HCT116 (cell line): ENCODE data around the gene CELF1. TPM values are rescaled to one million over a fixed set of nuclear protein-coding genes. Genes with fewer than 3 reads are reported as not detected.

Experiments
- ATAC-seq: fragments of 200-7000 bp; cut with Tn5 transposase; 2 replicates; pipeline ENCODE4 v1.9.1; 2020; ENCODE audit warnings: mild to moderate bottlenecking, moderate library complexity
- BruUV-seq: library from RNA; stranded (reverse); fragments of 400-500 nt; replicated peaks from 2 replicates; lab custom pipeline; 2021; lab: Mats Ljungman, UMichigan
- CTCF ChIA-PET: fragments of 300-600 bp; sonication (Branson Sonifier 250); formaldehyde crosslinking; loops from one replicate; lab custom pipeline; 2021; ENCODE audit warnings: antibody characterized with exemption; lab: Charles Lee
- POLR2A ChIA-PET: fragments of 300-600, 350-600 bp; sonication (Branson Sonifier 250); formaldehyde crosslinking; loops from one replicate; lab custom pipeline; 2021; ENCODE audit warnings: antibody characterized with exemption; lab: Charles Lee
- RAD21 ChIA-PET, 2 experiments: fragments of 300-600 bp; sonication (Branson Sonifier 250); formaldehyde crosslinking; loops; one replicate each; lab custom pipeline; 2023; ENCODE audit warnings: low total read pairs in 2 of 2; ENCODE audit not compliant: uncharacterized antibody in 2 of 2, unreplicated experiment in 2 of 2, low non-redundant PET in 1 of 2; lab: Charles Lee
- DNase-seq: peaks from one replicate; pipeline ENCODE4 v3.0.0-alpha.2; 2010; ENCODE audit warnings: low read depth, low spot score
- H2AFZ ChIP-seq: fragments of 200-600 bp; shearing (Covaris generic), sonication (generic); 2 replicates; pipeline ENCODE4 v1.6.1; 2017; ENCODE audit warnings: low read depth, mixed run types, mixed read lengths, antibody characterized with exemption, low read length; ENCODE audit not compliant: poor library complexity, severe bottlenecking
- H3K27ac ChIP-seq: 2 replicates; pipeline ENCODE4 v1.5.1; 2012; ENCODE audit warnings: low read depth, low read length
- H3K27me3 ChIP-seq: fragments of 200-600 bp; sonication (generic); 2 replicates; pipeline ENCODE4 v1.6.1; 2016; ENCODE audit warnings: mixed run types, low read length, mixed read lengths; ENCODE audit not compliant: insufficient read depth
- H3K36me3 ChIP-seq, 2 experiments: fragments of 200-500 bp in 1 of 2; fragments of 200-600 bp in 1 of 2; sonication (Bioruptor generic) in 1 of 2; sonication (generic) in 1 of 2; 2 replicates each; pipeline versions ENCODE4 v1.5.1 to v1.6.1; 2014 to 2016; ENCODE audit warnings: low read length in 2 of 2, inconsistent platforms in 1 of 2, mixed read lengths in 1 of 2, mixed run types in 1 of 2; ENCODE audit not compliant: insufficient read depth in 2 of 2, control insufficient read depth in 1 of 2
- H3K4me1 ChIP-seq, 2 experiments: fragments of 200-600 bp in 1 of 2; sonication (generic) in 1 of 2; 2 replicates each; pipeline versions ENCODE4 v1.5.1 to v1.6.1; 2012 to 2017; ENCODE audit warnings: low read length in 2 of 2, inconsistent platforms in 1 of 2, mild to moderate bottlenecking in 1 of 2, mixed read lengths in 1 of 2, mixed run types in 1 of 2, moderate library complexity in 1 of 2; ENCODE audit not compliant: insufficient read depth in 2 of 2, control insufficient read depth in 1 of 2
- H3K4me2 ChIP-seq: fragments of 200-600 bp; sonication (generic); 2 replicates; pipeline ENCODE4 v1.6.1; 2017; ENCODE audit warnings: mixed run types, low read length, mixed read lengths
- H3K4me3 ChIP-seq, 2 experiments: fragments of 200-600 bp in 1 of 2; sonication (generic) in 1 of 2; replicated peaks in 1 of 2; 2 replicates each; pipeline ENCODE4 v1.5.1; 2011 to 2016; ENCODE audit warnings: low read length in 2 of 2, control low read depth in 1 of 2, low read depth in 1 of 2, mild to moderate bottlenecking in 1 of 2, mixed read lengths in 1 of 2, mixed run types in 1 of 2
- H3K79me2 ChIP-seq: fragments of 200-600 bp; sonication (generic); 2 replicates; pipeline ENCODE4 v1.6.1; 2017; ENCODE audit warnings: mild to moderate bottlenecking, mixed run types, low read length, moderate library complexity, mixed read lengths; ENCODE audit not compliant: insufficient read depth
- H3K9ac ChIP-seq: fragments of 200-600 bp; sonication (generic); 2 replicates; pipeline ENCODE4 v1.6.1; 2016; ENCODE audit warnings: low read length, mixed read lengths
- H3K9me2 ChIP-seq: fragments of 200-600 bp; sonication (generic), shearing (Covaris generic); 2 replicates; pipeline ENCODE4 v1.6.1; 2017; ENCODE audit warnings: mixed run types, mild to moderate bottlenecking, moderate library complexity; ENCODE audit not compliant: insufficient read depth
- H3K9me3 ChIP-seq, 2 experiments: fragments of 200-500 bp in 1 of 2; fragments of 200-600 bp in 1 of 2; sonication (Bioruptor generic) in 1 of 2; sonication (generic) in 1 of 2; 2 replicates each; pipeline ENCODE4 v1.6.1; 2014 to 2017; ENCODE audit warnings: low read length in 2 of 2, mixed read lengths in 2 of 2, inconsistent platforms in 1 of 2, low read depth in 1 of 2, mild to moderate bottlenecking in 1 of 2, mixed run types in 1 of 2, moderate library complexity in 1 of 2; ENCODE audit not compliant: control insufficient read depth in 1 of 2, insufficient read depth in 1 of 2
- H4K20me1 ChIP-seq: fragments of 200-600 bp; sonication (generic), shearing (Covaris generic); 2 replicates; pipeline ENCODE4 v1.6.1; 2017; ENCODE audit warnings: mixed run types, mild to moderate bottlenecking, moderate library complexity; ENCODE audit not compliant: insufficient read depth
- EZH2 ChIP-seq: fragments of 200-600 bp; sonication (generic); IDR thresholded peaks from 2 replicates; pipeline ENCODE4 v1.6.1; 2017; ENCODE audit warnings: antibody characterized with exemption, mixed run types
- EZH2phosphoT487 ChIP-seq: fragments of 200-600 bp; IDR thresholded peaks from 2 replicates; pipeline ENCODE4 v1.6.1; 2018; ENCODE audit warnings: antibody characterized with exemption, borderline replicate concordance
- JUND ChIP-seq: IDR thresholded peaks from 2 replicates; pipeline ENCODE4 v1.6.1; 2012
- POLR2A ChIP-seq: IDR thresholded peaks from 2 replicates; pipeline ENCODE4 v1.7.0; 2011; ENCODE audit warnings: borderline replicate concordance; ENCODE audit not compliant: insufficient read depth, insufficient read length; ENCODE audit errors: extremely low read depth
- SIN3A ChIP-seq: IDR thresholded peaks from 2 replicates; pipeline ENCODE4 v1.6.1; 2012; ENCODE audit warnings: low read depth
- SP1 ChIP-seq: IDR thresholded peaks from 2 replicates; pipeline ENCODE4 v1.6.1; 2012; ENCODE audit warnings: low read depth
- TCF7L2 ChIP-seq: IDR thresholded peaks from 2 replicates; pipeline ENCODE4 v1.7.0; 2011; ENCODE audit warnings: borderline replicate concordance, inconsistent platforms; ENCODE audit not compliant: insufficient read depth, insufficient read length; ENCODE audit errors: extremely low read depth
- ZNF274 ChIP-seq: fragments of 200-500 bp; sonication (Bioruptor generic); IDR thresholded peaks from 2 replicates; pipeline ENCODE4 v1.6.1; 2014; ENCODE audit warnings: mild to moderate bottlenecking, low read depth, low read length, inconsistent platforms
- intact Hi-C: fragments of 100-400 bp; cut with micrococcal nuclease; formaldehyde crosslinking; loops from 2 replicates; pipeline ENCODE4 v1.10.0; 2022
- total RNA-seq: library from RNA; stranded (reverse); gene quantifications from one replicate; pipeline ENCODE4 v1.2.1, GENCODE V29; 2021; ENCODE audit not compliant: unreplicated experiment
- TF ChIP-seq, protein P1 (sequence below): IDR thresholded peaks from 2 replicates; pipeline ENCODE4 v1.6.1; 2012
- TF ChIP-seq, protein P2 (sequence below), 3 experiments: fragments of 200-600 bp in 1 of 3; sonication (generic) in 1 of 3; IDR thresholded peaks in 2 of 3; conservative IDR thresholded peaks in 1 of 3; 2 replicates each; pipeline ENCODE4 v1.5.1; 2012 to 2017; ENCODE audit warnings: low read depth in 2 of 3, low read length in 2 of 3, antibody characterized with exemption in 1 of 3, borderline replicate concordance in 1 of 3, control low read depth in 1 of 3, mild to moderate bottlenecking in 1 of 3, mixed read lengths in 1 of 3, mixed run types in 1 of 3, moderate library complexity in 1 of 3; ENCODE audit not compliant: insufficient read depth in 1 of 3
- TF ChIP-seq, protein P3 (sequence below): IDR thresholded peaks from 2 replicates; pipeline ENCODE4 v1.6.1; 2012; ENCODE audit warnings: low read depth

CELF1 gene
- total RNA-seq, 1 experiment from 2014 or later = 133 TPM

DNA sequence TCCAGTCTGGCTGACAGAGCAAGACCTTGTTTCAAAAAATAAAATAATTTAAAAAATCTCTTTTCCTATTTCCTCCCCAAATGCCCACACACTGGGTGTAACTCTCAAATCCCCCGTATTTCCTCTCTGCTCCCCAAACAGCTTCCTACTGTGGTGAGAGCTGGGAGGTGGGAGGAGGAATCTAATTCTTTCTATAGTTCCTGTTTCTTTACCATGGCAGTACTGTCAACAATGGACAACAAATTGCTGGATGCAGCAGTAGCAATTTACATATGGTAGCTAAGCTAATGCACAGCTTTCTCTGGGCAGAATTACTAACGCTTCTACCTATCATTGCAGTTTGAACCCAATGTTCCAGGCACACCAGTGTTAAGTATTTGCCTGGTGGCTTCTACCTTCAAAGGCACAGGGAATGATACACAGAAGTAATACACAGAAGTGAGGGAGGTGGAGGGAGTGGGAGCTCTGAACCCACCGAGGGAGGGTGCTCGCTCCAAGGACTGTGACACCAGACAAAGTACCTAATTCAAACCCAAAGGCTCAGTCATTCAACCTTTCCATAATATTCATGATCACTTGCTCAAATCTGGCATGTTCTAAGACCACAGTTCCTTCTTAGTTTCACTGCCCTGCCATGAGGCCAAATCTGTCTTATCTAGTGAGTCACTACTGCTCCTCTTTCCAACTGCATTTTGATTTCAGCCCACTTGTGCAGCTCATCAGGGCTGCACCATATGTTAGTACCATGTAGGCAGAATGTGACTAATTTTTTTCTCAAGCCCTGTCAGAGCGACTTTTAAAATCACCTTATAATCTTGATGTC is 37.9 kb downstream of the CELF1 start (continued):
- TF ChIP-seq SIN3A (no peak), POLR2A (no peak), JUND (no peak), EZH2phosphoT487 (no peak), EZH2 (no peak), ZNF274 (no peak), SP1 (no peak), TCF7L2 (no peak)
- TF ChIP-seq, protein P1, sequence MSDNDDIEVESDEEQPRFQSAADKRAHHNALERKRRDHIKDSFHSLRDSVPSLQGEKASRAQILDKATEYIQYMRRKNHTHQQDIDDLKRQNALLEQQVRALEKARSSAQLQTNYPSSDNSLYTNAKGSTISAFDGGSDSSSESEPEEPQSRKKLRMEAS = no peak
- TF ChIP-seq, protein P2, sequence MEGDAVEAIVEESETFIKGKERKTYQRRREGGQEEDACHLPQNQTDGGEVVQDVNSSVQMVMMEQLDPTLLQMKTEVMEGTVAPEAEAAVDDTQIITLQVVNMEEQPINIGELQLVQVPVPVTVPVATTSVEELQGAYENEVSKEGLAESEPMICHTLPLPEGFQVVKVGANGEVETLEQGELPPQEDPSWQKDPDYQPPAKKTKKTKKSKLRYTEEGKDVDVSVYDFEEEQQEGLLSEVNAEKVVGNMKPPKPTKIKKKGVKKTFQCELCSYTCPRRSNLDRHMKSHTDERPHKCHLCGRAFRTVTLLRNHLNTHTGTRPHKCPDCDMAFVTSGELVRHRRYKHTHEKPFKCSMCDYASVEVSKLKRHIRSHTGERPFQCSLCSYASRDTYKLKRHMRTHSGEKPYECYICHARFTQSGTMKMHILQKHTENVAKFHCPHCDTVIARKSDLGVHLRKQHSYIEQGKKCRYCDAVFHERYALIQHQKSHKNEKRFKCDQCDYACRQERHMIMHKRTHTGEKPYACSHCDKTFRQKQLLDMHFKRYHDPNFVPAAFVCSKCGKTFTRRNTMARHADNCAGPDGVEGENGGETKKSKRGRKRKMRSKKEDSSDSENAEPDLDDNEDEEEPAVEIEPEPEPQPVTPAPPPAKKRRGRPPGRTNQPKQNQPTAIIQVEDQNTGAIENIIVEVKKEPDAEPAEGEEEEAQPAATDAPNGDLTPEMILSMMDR (IDR thresholded peaks at IDR 0.05 in 2 of 3, conservative IDR thresholded peaks at IDR 0.05 in 1 of 3; ENCODE audit: borderline replicate concordance in 1 of 3, insufficient read depth in 1 of 3, low read depth in 2 of 3, low read length in 2 of 3) = no peak

DNA sequence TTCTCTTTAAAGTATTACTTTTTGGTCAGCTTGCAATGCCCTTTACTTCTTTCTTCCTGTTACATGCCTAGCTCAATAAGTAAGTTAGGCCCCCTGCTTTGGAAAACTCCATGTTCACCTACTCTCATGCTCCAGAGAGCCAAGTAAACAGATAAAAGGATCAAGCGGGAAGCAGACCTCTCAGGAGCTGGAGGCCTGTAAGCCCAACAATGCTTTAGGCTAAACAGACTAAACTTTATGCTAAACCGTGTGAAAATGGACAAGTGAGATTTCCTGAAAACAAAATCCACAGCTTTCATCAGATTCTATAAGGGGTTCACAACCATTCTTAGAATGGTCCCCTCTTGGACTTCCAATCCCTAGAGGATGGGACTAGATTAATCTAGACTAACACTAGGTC is 40.2 kb downstream of the CELF1 start:
- H3K79me2 ChIP-seq = peaks cover 98% of the 10 kb centered on the region
- POLR2A ChIA-PET = no interaction called here
- TF ChIP-seq SP1 = no peak
- TF ChIP-seq, protein P3, sequence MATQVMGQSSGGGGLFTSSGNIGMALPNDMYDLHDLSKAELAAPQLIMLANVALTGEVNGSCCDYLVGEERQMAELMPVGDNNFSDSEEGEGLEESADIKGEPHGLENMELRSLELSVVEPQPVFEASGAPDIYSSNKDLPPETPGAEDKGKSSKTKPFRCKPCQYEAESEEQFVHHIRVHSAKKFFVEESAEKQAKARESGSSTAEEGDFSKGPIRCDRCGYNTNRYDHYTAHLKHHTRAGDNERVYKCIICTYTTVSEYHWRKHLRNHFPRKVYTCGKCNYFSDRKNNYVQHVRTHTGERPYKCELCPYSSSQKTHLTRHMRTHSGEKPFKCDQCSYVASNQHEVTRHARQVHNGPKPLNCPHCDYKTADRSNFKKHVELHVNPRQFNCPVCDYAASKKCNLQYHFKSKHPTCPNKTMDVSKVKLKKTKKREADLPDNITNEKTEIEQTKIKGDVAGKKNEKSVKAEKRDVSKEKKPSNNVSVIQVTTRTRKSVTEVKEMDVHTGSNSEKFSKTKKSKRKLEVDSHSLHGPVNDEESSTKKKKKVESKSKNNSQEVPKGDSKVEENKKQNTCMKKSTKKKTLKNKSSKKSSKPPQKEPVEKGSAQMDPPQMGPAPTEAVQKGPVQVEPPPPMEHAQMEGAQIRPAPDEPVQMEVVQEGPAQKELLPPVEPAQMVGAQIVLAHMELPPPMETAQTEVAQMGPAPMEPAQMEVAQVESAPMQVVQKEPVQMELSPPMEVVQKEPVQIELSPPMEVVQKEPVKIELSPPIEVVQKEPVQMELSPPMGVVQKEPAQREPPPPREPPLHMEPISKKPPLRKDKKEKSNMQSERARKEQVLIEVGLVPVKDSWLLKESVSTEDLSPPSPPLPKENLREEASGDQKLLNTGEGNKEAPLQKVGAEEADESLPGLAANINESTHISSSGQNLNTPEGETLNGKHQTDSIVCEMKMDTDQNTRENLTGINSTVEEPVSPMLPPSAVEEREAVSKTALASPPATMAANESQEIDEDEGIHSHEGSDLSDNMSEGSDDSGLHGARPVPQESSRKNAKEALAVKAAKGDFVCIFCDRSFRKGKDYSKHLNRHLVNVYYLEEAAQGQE = no peak
- H3K9ac ChIP-seq = peak overlapping the region; percentile 56
- H3K4me3 ChIP-seq = no peak overlapping the region
- peak overlapping the region; percentile 72; the same call in 1 of the 2 replicates for H3K27ac ChIP-seq
- no peaks in the 10 kb centered on the region for H3K36me3 ChIP-seq
- ATAC-seq = no peak
- no peaks in the 10 kb centered on the region for H3K27me3 ChIP-seq
- peak overlapping the region; percentile 60 for H3K4me2 ChIP-seq
- peaks cover 62 to 81% of the 10 kb centered on the region in 2 experiments for H3K4me1 ChIP-seq
- BruUV-seq = no TSS peak
- no peak for DNase-seq
- H2AFZ ChIP-seq = no peak overlapping the region
- intact Hi-C loops = no loop called here
- RAD21 ChIA-PET = no interaction called here
- peaks cover 15% of the 10 kb centered on the region; the same call in 1 of the 2 replicates for H4K20me1 ChIP-seq
- CTCF ChIA-PET = no interaction called here
- H3K9me2 ChIP-seq = no peaks in the 10 kb centered on the region
- no peaks in the 10 kb centered on the region for H3K9me3 ChIP-seq
